ENCODE data around the gene TRAM2.

The TRAM2 gene

GRCh38 chr6:52538252-52538900 is 38.5 kb downstream of the TRAM2 start:
- Histone ChIP-seq H3K27ac (ENCODE audit: low read length) (no peak overlapping the region), H3K36me3 (ENCODE audit: control insufficient read depth, insufficient read depth, low read length) (no peaks in the 10 kb centered on the region), H3K4me3 (ENCODE audit: low read length) (no peak overlapping the region), H3K27me3 (ENCODE audit: control insufficient read depth, insufficient read depth, low read length) (no peaks in the 10 kb centered on the region), H3K9me3 (ENCODE audit: control insufficient read depth, insufficient read depth, low read length) (no peaks in the 10 kb centered on the region), H3K4me1 (ENCODE audit: control insufficient read depth, insufficient read depth, low read length) (peaks cover 6% of the 10 kb centered on the region)
- no peak for DNase-seq (ENCODE audit: low read depth, low spot score)
- no CpG with 5 or more reads among the region's 5 CpGs for WGBS (ENCODE audit: insufficient coverage, insufficient read length)

GRCh38 chr6:52537001-52537753 is 39.7 kb downstream of the TRAM2 start:
- peaks cover 6% of the 10 kb centered on the region for H3K4me1 ChIP-seq (ENCODE audit: control insufficient read depth, insufficient read depth, low read length)
- H3K36me3 ChIP-seq (ENCODE audit: control insufficient read depth, insufficient read depth, low read length) = no peaks in the 10 kb centered on the region
- H3K27me3 ChIP-seq (ENCODE audit: control insufficient read depth, insufficient read depth, low read length) = no peaks in the 10 kb centered on the region
- H3K27ac ChIP-seq (ENCODE audit: low read length) = no peak overlapping the region
- DNase-seq (ENCODE audit: low read depth, low spot score) = no peak
- WGBS (ENCODE audit: insufficient coverage, insufficient read length) = no CpG with 5 or more reads among the region's 8 CpGs
- H3K9me3 ChIP-seq (ENCODE audit: control insufficient read depth, insufficient read depth, low read length) = no peaks in the 10 kb centered on the region
- H3K4me3 ChIP-seq (ENCODE audit: low read length) = no peak overlapping the region

- Histone ChIP-seq H3K4me1 (ENCODE audit: control insufficient read depth, insufficient read depth, low read length) (peaks cover 6% of the 10 kb centered on the region), H3K27ac (ENCODE audit: low read length) (no peak overlapping the region), H3K27me3 (ENCODE audit: control insufficient read depth, insufficient read depth, low read length) (no peaks in the 10 kb centered on the region), H3K36me3 (ENCODE audit: control insufficient read depth, insufficient read depth, low read length) (no peaks in the 10 kb centered on the region), H3K9me3 (ENCODE audit: control insufficient read depth, insufficient read depth, low read length) (no peaks in the 10 kb centered on the region), H3K4me3 (ENCODE audit: low read length) (no peak overlapping the region)
- WGBS (ENCODE audit: insufficient coverage, insufficient read length) = no CpG with 5 or more reads among the region's 6 CpGs
- DNase-seq (ENCODE audit: low read depth, low spot score) = no peak
Observed at GRCh38 chr6:52536424-52536916, 40.4 kb downstream of the TRAM2 start.

GRCh38 chr6:52535711-52536423 is 41.0 kb downstream of the TRAM2 start:
- no CpG with 5 or more reads among the region's 5 CpGs for WGBS (ENCODE audit: insufficient coverage, insufficient read length)
- no peak overlapping the region for H3K4me3 ChIP-seq (ENCODE audit: low read length)
- no peaks in the 10 kb centered on the region for H3K36me3 ChIP-seq (ENCODE audit: control insufficient read depth, insufficient read depth, low read length)
- no peaks in the 10 kb centered on the region for H3K27me3 ChIP-seq (ENCODE audit: control insufficient read depth, insufficient read depth, low read length)
- DNase-seq (ENCODE audit: low read depth, low spot score) = no peak
- no peak overlapping the region for H3K27ac ChIP-seq (ENCODE audit: low read length)
- no peaks in the 10 kb centered on the region for H3K9me3 ChIP-seq (ENCODE audit: control insufficient read depth, insufficient read depth, low read length)
- H3K4me1 ChIP-seq (ENCODE audit: control insufficient read depth, insufficient read depth, low read length) = peaks cover 6% of the 10 kb centered on the region

GRCh38 chr6:52534966-52535390 is 41.9 kb downstream of the TRAM2 start:
- DNase-seq (ENCODE audit: low read depth, low spot score) = no peak
- no peaks in the 10 kb centered on the region for H3K9me3 ChIP-seq (ENCODE audit: control insufficient read depth, insufficient read depth, low read length)
- peaks cover 6% of the 10 kb centered on the region for H3K4me1 ChIP-seq (ENCODE audit: control insufficient read depth, insufficient read depth, low read length)
- no peaks in the 10 kb centered on the region for H3K36me3 ChIP-seq (ENCODE audit: control insufficient read depth, insufficient read depth, low read length)
- no peaks in the 10 kb centered on the region for H3K27me3 ChIP-seq (ENCODE audit: control insufficient read depth, insufficient read depth, low read length)
- WGBS (ENCODE audit: insufficient coverage, insufficient read length) = no CpG with 5 or more reads among the region's 3 CpGs
- H3K27ac ChIP-seq (ENCODE audit: low read length) = no peak overlapping the region
- no peak overlapping the region for H3K4me3 ChIP-seq (ENCODE audit: low read length)

- no peaks in the 10 kb centered on the region for H3K9me3 ChIP-seq (ENCODE audit: control insufficient read depth, insufficient read depth, low read length)
- WGBS (ENCODE audit: insufficient coverage, insufficient read length) = no CpG with 5 or more reads among the region's 5 CpGs
- H3K27ac ChIP-seq (ENCODE audit: low read length) = no peak overlapping the region
- H3K27me3 ChIP-seq (ENCODE audit: control insufficient read depth, insufficient read depth, low read length) = no peaks in the 10 kb centered on the region
- no peak for DNase-seq (ENCODE audit: low read depth, low spot score)
- no peaks in the 10 kb centered on the region for H3K36me3 ChIP-seq (ENCODE audit: control insufficient read depth, insufficient read depth, low read length)
- H3K4me3 ChIP-seq (ENCODE audit: low read length) = no peak overlapping the region
- H3K4me1 ChIP-seq (ENCODE audit: control insufficient read depth, insufficient read depth, low read length) = peaks cover 5% of the 10 kb centered on the region
Observed at GRCh38 chr6:52534363-52534762, 42.5 kb downstream of the TRAM2 start.

- no peak overlapping the region for H3K4me3 ChIP-seq (ENCODE audit: low read length)
- no peaks in the 10 kb centered on the region for H3K9me3 ChIP-seq (ENCODE audit: control insufficient read depth, insufficient read depth, low read length)
- no peak overlapping the region for H3K27ac ChIP-seq (ENCODE audit: low read length)
- no peaks in the 10 kb centered on the region for H3K27me3 ChIP-seq (ENCODE audit: control insufficient read depth, insufficient read depth, low read length)
- DNase-seq (ENCODE audit: low read depth, low spot score) = no peak
- WGBS (ENCODE audit: insufficient coverage, insufficient read length) = no CpG with 5 or more reads among the region's 2 CpGs
- no peaks in the 10 kb centered on the region for H3K36me3 ChIP-seq (ENCODE audit: control insufficient read depth, insufficient read depth, low read length)
- H3K4me1 ChIP-seq (ENCODE audit: control insufficient read depth, insufficient read depth, low read length) = peaks cover 4% of the 10 kb centered on the region
Observed at GRCh38 chr6:52533491-52533890, 43.4 kb downstream of the TRAM2 start.

- no CpG with 5 or more reads among the region's 2 CpGs for WGBS (ENCODE audit: insufficient coverage, insufficient read length)
- H3K9me3 ChIP-seq (ENCODE audit: control insufficient read depth, insufficient read depth, low read length) = no peaks in the 10 kb centered on the region
- H3K36me3 ChIP-seq (ENCODE audit: control insufficient read depth, insufficient read depth, low read length) = no peaks in the 10 kb centered on the region
- no peak overlapping the region for H3K4me3 ChIP-seq (ENCODE audit: low read length)
- no peak overlapping the region for H3K27ac ChIP-seq (ENCODE audit: low read length)
- no peaks in the 10 kb centered on the region for H3K27me3 ChIP-seq (ENCODE audit: control insufficient read depth, insufficient read depth, low read length)
- no peak for DNase-seq (ENCODE audit: low read depth, low spot score)
- peaks cover 3% of the 10 kb centered on the region; the same call in 1 of the 2 replicates for H3K4me1 ChIP-seq (ENCODE audit: control insufficient read depth, insufficient read depth, low read length)
Observed at GRCh38 chr6:52532457-52532856, 44.4 kb downstream of the TRAM2 start.

GRCh38 chr6:52531834-52532233 is 45.0 kb downstream of the TRAM2 start:
- Histone ChIP-seq H3K9me3 (ENCODE audit: control insufficient read depth, insufficient read depth, low read length) (no peaks in the 10 kb centered on the region), H3K4me3 (ENCODE audit: low read length) (no peak overlapping the region), H3K27me3 (ENCODE audit: control insufficient read depth, insufficient read depth, low read length) (no peaks in the 10 kb centered on the region), H3K36me3 (ENCODE audit: control insufficient read depth, insufficient read depth, low read length) (no peaks in the 10 kb centered on the region), H3K27ac (ENCODE audit: low read length) (no peak overlapping the region), H3K4me1 (ENCODE audit: control insufficient read depth, insufficient read depth, low read length) (peaks cover 3% of the 10 kb centered on the region; the same call in 1 of the 2 replicates)
- no CpG with 5 or more reads among the region's 1 CpG for WGBS (ENCODE audit: insufficient coverage, insufficient read length)
- no peak for DNase-seq (ENCODE audit: low read depth, low spot score)

- WGBS (ENCODE audit: insufficient coverage, insufficient read length) = 100% methylated on average over 1 of the region's 4 CpGs
- H3K36me3 ChIP-seq (ENCODE audit: control insufficient read depth, insufficient read depth, low read length) = no peaks in the 10 kb centered on the region
- H3K27ac ChIP-seq (ENCODE audit: low read length) = no peak overlapping the region
Observed at GRCh38 chr6:52531396-52531795, 45.5 kb downstream of the TRAM2 start.

More at GRCh38 chr6:52531396-52531795, 45.5 kb downstream of the TRAM2 start:
- Histone ChIP-seq H3K4me3 (ENCODE audit: low read length) (no peak overlapping the region), H3K27me3 (ENCODE audit: control insufficient read depth, insufficient read depth, low read length) (no peaks in the 10 kb centered on the region), H3K4me1 (ENCODE audit: control insufficient read depth, insufficient read depth, low read length) (peaks cover under 1% of the 10 kb centered on the region; the same call in 1 of the 2 replicates), H3K9me3 (ENCODE audit: control insufficient read depth, insufficient read depth, low read length) (no peaks in the 10 kb centered on the region)
- no peak for DNase-seq (ENCODE audit: low read depth, low spot score)

All from iPS DF 6.9 (cell line).